Fibroblast of skin of back (primary cell): ENCODE data around the gene LYPLAL1.
"Not testable (repeated sequence)": the region's sequence is repeated elsewhere in the genome, so short reads cannot be mapped to it uniquely, and the experiment has no call there.

ENCODE experiments used
- DNase-seq: peaks from one replicate; pipeline ENCODE4 v3.0.0-alpha.2; 2013

The LYPLAL1 gene

DNA sequence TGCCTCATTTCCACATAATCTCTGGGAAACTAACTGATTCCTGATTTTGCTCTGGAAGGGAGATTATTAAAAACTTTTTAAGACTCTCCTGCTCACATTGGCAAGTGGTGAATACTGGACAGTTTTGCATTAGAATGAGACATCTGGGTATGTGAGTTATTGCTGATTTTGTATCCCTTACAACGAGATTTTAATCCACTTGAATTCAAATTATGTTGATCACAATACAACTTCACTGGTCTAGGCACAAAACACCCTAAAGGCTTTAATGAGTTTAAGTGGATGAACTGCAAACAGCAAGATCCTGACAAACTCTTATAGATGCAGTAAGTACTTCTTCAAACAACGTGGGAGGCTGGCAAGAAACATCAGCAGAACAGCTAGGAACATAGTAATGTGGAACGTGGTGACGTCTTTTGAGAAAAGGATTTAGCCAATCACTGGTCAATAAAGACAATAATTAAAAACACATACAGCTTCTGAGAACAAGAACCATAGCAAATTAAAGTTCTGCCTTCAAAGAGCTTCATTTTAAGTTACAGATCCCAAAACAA, 10.2 kb upstream of the LYPLAL1 start:
- no peak for DNase-seq

DNA sequence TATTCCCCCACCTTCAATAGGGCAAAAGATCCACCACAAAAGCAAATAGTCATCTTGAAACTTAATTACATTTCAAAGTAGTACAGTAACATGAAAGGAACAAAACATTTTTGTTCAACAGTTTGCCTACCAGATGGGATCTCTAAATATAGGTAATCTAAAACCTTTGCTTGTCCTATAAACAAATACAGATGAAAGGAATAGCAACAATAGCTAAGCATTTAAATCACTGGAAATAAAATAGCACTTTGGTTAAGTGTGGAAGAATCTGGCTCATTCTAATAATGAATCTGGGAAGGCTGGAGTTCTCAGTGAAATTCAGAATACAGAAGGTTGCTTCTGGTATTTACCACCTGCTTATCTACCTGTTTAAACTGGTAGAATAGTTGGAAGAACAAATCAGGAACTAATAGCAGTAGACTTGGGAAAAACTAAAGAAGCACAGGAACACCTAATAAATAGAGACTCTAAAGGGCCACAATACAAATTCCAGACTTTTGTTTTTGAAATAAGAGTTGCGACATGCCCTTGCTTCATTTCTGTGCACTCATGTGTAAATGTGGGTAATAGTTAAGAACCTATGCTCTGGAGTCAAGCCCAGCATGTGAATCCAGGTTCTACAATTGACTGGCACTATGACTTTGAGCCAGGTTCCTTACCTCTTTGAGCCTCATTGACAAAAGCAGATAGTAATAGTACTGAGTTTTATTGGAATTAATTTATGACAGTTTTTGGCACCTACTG, 2.3 kb upstream of the LYPLAL1 start:
- no peak for DNase-seq

DNA sequence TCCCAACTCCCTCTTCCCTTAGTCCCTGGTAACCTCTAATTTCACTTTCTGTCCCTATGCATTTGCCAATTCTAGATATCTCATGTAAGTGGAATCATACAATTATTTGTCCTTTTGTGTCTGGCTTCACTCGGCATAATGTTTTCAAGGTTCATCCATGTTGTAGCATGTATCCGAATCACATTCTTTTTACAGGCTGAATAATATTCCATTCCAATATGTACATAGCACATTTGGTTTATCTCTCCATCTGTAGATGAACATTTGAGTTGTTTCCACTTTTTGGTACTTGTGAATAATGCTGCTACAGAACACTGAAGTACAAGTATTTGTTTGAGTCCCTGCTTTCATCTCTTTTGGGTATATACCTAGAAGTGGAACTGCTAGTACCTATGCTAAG, 857 bp upstream of the LYPLAL1 start:
- no peak for DNase-seq

DNA sequence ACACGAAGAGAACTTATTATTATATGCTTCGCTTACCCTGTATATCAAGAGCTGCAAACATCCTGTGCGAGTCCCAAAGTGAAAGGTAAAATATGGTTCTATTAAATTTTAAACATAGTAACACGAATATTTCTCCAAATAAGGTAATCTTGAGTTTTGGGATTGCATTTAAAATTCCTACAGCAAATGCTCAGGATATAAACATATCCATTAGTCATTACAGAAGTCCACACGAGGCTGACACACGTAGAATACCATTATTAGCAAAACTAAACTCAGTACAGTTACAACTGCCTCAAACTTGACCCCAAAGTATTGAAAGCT, 282 bp upstream of the LYPLAL1 start:
- DNase-seq, result no peak

DNA sequence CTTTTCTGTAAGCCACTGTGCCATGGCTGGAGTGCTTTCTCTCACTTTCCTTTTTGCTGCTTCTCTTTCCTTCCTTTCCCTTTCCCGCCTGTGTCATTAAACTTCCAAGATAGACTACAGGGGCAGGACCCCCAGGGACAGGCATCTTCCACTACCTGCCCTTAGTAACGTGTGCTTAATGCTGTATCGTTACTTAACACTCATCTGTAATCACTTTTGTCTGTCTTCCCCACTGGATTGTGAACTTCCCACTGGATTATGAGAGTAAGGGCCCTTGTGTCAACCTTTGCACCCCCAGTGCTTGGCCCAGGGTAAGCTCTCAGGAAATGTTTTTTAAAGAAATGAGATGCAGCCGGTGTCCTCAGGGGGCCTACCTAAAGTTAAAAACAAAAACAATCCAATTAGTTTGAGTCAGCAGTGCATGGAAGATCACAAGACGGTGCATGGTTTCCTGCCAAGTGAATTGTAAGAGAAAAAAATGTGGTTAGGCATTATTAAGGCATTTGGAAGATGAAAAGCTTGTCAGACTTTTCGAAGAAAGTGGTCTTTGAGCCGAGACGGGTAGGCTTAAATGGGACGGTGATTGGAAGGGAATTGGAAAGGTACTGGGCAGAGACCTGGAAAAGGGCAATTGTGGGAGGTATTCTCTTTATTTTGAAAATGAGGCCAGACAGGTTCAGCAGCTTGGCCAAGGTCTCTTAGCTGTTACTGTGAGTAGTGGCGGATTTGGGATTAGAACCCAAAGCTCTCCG, 958 bp downstream of the LYPLAL1 start:
- peak; percentile 80 for DNase-seq

DNA sequence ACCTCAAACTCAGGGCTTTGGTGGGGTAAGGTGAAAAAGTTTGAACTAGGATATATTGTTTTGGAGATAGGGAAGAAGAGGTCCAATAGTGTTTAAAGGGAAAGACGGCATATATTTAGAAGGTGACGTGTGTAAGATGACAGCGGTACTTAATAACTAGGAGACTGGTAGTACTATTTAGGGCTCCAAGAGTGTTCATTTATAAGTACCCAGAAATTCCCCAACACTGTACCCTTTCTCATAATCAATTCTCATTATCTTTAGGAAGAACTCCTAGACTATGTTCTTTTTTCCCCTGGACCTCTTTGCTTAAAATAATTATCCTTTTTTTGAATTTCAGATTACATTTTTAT, 1.5 kb downstream of the LYPLAL1 start:
- no peak for DNase-seq

DNA sequence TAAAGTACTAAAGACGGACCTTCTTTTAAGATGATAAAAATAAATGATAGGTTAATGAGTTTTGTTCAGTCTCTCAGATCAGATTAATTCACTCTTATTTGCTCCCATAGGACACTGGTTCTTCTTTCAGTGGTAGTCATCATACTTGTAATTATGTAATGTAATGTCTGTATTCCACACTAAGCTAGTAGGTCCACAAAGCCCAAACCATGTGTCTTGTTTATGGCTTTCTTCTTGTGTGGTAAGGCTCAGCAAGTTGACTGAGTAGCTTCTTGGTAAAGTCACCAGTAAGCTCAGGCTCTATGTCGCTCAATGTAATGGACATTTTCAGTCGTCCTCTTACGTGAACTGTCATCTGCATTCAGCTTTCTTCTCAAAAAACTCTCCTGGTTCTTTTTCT, 2.5 kb downstream of the LYPLAL1 start:
- DNase-seq, result no peak

DNA sequence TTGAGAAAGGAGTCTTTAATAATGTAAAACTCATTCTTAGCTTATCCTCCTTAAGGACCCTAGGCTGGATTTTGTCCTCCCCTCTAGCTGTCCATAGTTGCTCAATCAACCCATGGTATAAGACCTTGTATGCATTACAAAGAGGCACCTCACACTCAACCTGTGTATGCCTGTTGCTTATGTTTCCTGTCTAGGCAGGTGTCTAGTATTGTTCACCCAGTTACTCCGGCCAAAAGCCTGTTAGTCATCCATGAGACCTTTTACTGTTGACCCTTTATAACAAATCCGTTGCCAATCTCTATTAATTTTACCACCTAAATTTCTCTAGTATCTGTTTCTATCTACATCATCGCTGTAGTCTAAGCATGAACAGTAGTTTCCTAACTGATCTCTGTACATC, 3.7 kb downstream of the LYPLAL1 start:
- no peak for DNase-seq

DNA sequence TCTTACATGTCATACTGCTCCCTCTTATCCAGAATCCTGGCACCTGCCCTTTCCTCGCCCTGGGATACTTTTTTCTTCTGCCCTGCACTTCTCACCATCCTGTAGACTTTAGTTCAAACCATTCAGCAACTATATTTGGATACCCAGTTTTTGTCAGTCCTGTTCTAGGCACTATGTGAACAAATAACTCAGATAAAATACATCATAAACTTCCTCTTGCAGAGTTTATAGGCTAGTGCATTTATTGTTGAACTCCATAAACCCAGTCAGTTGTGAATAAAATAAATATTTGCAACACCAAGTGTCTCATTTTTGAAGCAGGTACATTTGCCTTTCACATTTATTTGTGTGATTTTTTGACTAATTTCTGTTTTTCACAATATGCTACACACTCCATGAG, 4.3 kb downstream of the LYPLAL1 start:
- DNase-seq, result no peak

DNA sequence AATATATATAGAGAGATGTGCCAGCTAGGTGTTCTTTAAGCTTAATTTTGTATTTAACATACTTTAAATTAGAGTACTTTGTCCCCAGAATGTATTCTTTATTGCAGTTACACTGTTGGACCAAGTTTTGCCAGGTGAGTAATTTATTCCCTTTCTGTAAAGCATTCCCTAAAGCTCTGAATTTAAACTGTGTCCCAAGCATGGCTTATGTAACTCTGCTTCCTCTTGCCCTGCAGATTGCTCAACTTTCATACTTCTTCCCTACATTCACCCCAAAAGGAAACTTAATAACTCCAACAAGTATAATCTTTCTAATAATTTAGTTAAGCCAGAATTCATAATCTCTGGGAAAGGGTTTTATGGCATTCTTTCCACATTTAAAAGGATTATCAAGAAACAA, 5.6 kb downstream of the LYPLAL1 start:
- DNase-seq, result no peak

DNA sequence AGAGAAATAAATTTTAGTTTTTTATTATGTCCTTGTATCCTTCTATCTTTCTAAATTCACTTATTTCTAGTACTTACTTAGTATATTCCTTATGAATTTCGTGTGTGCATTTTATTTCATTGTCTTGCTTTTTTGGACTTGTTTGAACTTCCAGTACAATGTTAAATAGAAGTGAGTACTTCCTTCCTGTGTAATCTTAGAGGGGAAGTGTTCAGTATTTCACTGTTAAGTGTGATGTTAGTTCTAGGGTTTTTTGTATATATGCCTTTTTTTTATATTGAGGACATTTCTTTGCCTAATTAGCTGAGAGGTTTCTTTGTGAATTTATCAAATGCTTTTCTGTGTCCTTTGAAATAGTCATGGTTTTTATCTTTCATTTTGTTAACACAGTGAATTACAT, 10.7 kb downstream of the LYPLAL1 start:
- no peak for DNase-seq

DNA sequence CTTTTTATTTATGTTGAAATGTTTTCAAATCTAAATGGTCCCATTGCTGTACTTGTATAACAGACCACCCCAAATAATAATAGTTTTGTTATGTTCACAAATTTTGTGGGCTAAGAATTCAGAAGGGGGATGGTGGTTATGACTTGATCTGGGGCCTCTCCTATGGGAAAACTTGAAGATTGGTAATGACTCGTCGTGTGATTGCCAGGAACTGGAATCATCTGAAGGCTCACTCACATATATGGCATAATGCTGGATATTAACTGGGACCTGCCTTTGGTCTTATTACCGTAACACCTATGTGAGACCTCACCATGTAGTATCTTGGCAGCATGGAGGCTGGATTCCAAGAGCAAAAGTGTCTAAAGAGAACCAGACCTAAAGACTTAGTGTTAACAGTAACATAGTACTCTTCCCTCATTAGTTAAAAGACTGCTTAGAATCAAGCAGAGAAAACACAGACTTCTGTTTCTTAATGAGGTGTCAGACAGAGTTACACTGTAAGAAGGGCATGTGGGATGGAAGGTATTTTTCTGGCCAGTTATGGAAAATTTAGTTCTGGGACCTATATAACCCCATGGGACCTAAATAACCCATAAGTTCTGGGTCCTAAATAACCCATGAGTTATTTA, 11.9 kb downstream of the LYPLAL1 start:
- peak; percentile 27 for DNase-seq

DNA sequence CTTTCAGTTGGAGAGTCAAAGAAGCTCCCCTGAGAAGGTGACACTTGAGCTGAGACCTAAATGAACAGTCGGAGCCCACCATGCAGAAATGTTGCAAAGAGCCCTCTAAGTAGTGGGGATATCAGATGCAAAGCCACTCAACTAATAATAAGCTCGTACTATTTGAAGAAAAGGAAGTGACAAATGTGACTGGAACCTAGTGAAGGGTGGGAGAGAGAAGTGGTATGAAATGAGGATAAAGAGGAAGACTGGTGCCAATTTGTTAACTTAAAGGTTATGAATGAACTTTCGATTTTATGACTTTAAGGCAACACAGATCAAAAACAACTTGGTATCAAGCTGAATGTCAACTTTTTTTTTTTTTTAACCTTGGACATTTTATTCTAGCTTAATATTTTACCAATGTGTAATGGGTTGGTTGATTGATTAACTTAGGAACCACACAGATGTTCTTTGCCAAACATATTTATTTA, 14.7 kb downstream of the LYPLAL1 start:
- DNase-seq, result peak; percentile 27

DNA sequence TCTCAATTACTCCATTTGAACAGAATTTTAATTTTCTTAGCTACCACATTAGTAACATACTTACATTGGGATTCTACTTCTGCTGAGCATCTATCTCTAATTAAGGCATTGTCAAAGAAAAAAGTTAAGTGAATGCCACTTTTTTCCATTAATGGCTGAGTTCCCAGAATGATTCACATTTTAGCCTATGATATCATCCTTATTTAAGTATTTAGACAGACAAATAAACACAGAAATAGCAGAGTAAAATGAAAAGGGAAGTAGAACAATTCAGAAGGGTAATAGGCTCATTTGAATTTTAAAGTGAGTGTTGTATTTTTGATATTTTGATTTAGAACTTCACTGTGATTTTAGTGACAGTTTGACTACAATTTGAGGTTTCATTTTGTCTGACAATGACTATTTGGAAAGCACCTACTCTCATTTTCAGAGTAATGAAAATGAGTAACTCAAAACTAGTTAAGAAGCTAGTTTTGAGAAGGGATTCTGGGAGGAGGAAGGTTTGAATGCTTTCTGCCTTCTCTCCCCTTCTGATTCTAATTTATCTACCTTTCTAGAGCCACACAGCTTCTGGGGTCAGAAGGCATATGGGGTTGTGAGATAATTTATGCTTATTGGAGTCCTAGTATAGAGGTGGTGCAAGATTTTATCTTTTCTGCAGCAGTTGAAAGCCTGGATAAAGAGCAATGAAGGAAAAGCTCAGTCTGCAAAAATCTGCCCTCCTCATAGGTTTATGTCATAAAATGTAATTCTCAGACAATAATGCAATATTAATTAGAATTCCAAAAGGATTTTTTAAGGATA, 15.5 kb downstream of the LYPLAL1 start:
- peak; percentile 71 for DNase-seq

DNA sequence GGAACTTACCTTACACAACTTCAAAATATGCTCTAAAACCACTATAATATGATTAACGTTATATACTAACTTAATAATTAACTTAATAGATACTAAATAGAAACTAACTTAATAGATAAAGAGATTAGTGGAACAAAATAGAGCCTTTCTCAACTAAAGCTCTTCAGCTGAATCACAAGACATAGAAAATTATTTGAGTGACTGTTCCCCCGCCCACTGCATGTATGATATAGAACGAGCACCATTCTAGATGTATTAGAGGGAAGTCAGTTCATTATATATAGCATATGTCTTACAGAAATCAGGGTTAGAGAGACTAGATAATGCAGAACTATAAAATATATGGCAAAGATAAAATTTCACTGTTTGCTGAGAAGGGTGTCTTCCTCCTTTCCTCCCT, 16.3 kb downstream of the LYPLAL1 start:
- DNase-seq, result no peak

DNA sequence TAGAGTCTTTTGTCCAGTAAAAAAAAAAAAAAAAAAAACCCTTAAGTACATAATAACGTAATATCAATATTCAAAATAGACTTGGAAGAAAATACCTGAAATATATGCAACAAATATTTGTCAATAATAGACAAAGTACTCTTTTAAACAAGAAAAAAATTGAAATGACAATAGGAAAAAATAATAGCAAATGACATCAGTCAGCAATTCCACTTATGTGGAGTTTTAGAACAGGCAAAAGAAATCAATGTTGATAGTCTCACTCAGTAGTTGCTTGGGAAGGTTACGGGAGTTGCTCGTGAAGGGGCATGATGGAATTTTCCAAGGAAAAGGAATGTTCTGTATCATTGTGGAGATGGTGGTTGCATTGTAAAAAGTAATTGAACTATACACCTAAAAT, 16.9 kb downstream of the LYPLAL1 start:
- no peak for DNase-seq

DNA sequence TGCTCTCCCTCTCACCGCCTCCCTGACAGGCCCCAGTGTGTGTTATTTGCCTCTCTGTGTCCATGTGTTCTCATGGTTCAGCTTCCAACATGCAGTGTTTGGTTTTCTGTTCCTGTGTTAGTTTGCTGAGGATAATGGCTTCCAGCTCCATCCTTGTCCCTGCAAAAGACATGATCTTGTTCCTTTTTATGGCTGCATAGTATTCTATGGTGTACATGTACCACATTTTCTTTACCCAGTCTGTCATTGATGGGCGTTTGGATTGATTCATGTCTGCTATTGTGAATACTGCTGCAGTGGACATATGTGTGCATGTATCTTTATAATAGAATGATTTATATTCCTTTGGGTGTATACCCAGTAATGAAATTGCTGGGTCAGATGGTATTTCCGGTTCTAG, 22.2 kb downstream of the LYPLAL1 start:
- DNase-seq, result not testable (repeated sequence)

DNA sequence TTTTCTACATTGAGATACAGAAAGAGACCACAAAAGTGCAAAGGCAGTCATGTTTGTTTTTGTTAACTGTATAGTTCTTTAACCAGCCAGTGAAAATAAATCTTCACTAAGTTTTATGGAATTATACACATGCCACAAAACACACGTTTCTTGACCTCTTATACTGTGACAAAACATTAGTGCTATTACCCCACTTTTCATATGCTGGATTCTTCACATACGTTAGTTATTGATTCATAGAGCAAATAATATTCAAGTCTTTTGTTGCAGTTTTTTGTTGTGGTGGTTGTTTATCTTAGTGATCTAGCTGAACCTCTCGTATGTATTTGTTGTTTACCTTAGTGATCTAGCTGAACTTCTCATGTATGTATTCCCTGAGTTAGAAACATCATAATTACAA, 28.0 kb downstream of the LYPLAL1 start:
- peak; percentile 7 for DNase-seq

DNA sequence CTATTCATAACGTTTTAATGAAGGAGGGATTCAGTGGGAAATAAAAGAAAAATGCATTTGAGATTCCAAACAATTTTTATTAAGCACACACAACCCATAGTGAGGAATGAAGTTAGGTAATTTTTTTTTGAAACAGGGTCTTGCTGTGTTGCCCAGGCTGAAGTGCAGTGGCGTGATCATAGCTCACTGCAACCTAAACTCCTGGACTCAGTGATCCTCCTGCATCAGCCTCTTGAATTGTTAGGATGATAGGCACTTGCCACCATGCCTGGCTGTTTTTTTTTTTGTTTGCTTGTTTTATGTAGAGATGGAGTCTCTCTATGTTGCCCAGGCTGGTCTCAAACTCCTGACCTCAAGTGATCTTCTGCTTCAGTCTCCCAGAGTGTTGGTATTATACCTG, 28.9 kb downstream of the LYPLAL1 start:
- no peak for DNase-seq

DNA sequence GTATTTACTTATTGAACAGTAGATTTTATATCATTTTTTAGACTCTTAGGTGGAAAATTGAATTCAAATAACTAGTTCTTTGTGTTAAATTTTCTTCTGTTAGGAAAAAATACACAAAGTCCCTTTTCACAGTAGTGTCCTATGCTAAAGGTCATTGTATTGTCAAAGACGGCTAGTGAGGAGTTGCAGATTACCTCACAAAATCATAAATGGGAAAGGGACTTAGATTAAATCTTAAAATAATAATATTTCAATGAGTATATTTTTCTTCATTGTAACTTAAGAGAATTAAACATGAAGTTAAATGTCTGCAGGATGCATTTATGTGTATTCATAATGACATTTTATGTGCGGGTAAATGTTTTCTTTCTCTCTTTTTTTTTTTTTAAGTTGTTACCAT, 32.7 kb downstream of the LYPLAL1 start:
- no peak for DNase-seq

DNA sequence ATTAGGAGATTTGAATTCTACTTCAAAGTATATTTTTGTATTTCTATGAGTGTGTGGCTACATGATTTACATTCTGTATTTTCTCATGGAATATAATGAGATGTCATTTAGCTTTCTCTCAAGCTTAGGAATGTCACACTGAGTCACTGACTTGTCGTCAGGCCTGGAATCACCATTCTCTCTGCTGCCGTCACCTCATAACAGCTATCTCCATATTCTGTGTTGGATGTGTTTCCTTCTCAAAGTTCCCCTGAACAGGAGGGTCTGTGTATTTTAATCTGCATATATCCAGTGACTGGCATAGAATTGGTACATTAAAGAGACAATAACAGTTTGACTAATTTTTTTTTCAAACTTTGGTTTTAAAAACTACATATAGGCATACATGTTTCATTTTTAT, 35.9 kb downstream of the LYPLAL1 start:
- DNase-seq, result peak; percentile 39

DNA sequence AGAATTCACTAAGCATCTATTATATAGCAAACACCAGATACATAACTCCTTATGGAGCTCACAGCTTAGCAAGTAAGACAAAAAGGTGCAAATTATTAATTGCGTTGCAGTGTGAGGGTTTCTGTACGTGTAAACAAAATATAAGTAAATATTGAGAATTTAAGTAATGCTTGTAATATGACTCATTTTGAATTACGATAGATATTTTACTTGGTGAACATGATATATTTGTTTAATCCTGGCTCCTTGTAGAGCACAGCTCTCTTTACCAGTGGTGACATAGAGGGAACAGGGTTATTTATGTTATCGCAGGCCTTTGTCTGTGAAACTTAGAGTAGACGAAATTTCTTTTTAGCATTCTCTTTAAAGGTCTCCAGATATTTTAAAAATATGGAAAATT, 36.4 kb downstream of the LYPLAL1 start:
- no peak for DNase-seq

DNA sequence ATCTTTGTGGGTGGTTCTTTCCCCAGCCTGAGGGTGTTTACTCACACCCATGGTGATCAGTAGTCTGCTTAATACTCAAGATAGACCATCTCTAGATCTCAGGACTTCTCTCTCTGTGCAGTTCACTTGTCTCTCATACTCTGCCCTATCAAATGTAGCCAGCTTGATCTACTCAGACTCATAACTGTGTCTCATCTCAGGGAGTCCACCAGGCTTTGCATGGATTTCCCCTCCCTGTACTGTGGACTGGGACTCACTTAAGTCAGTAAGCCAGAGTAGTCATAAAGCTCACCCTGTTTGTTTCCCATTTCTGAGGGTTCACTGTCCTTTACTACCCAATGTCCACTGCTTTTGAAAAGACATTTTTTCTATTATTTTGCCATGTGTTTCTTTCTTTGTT, 41.8 kb downstream of the LYPLAL1 start:
- DNase-seq, result no peak
